Retinal pigment epithelial cell (primary cell): ENCODE measurements around the gene LRP3.
"Not testable (repeated sequence)": the region's sequence is repeated elsewhere in the genome, so short reads cannot be mapped to it uniquely, and the experiment has no call there.

ENCODE experiments used
- DNase-seq: peaks from one replicate; pipeline ENCODE4 v3.0.0-alpha.2; 2010; ENCODE audit warnings: low read depth
- H3K4me3 ChIP-seq: 2 replicates; pipeline ENCODE4 v1.5.1; 2011; ENCODE audit warnings: mild to moderate bottlenecking, low read length, control low read depth, moderate library complexity
- TF ChIP-seq, protein P1 (sequence below): conservative IDR thresholded peaks from 2 replicates; pipeline ENCODE4 v1.5.1; 2011; ENCODE audit warnings: low read depth, low read length, control low read depth, inconsistent platforms

LRP3 gene

DNA sequence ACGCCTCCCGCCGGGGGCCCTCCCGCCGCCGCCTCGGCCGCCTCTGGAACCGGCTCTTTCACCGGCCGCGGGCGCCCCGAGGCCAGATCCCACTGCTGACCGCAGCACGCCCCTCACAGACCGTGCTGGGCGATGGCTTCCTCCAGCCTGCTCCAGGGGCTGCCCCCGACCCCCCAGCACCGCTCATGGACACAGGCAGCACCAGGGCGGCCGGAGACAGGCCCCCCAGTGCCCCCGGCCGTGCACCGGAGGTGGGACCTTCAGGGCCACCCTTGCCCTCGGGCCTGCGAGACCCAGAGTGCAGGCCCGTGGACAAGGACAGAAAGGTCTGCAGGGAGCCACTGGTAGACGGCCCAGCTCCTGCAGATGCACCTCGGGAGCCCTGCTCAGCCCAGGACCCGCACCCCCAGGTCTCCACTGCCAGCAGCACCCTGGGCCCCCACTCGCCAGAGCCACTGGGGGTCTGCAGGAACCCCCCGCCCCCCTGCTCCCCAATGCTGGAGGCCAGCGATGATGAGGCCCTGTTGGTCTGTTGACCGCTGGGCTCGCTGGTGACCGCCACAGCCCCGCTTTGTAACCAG lies 13.0 kb downstream of the LRP3 start:
- DNase-seq, result no peak
- TF ChIP-seq, protein P1, sequence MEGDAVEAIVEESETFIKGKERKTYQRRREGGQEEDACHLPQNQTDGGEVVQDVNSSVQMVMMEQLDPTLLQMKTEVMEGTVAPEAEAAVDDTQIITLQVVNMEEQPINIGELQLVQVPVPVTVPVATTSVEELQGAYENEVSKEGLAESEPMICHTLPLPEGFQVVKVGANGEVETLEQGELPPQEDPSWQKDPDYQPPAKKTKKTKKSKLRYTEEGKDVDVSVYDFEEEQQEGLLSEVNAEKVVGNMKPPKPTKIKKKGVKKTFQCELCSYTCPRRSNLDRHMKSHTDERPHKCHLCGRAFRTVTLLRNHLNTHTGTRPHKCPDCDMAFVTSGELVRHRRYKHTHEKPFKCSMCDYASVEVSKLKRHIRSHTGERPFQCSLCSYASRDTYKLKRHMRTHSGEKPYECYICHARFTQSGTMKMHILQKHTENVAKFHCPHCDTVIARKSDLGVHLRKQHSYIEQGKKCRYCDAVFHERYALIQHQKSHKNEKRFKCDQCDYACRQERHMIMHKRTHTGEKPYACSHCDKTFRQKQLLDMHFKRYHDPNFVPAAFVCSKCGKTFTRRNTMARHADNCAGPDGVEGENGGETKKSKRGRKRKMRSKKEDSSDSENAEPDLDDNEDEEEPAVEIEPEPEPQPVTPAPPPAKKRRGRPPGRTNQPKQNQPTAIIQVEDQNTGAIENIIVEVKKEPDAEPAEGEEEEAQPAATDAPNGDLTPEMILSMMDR, result no peak
- no peak overlapping the region for H3K4me3 ChIP-seq

DNA sequence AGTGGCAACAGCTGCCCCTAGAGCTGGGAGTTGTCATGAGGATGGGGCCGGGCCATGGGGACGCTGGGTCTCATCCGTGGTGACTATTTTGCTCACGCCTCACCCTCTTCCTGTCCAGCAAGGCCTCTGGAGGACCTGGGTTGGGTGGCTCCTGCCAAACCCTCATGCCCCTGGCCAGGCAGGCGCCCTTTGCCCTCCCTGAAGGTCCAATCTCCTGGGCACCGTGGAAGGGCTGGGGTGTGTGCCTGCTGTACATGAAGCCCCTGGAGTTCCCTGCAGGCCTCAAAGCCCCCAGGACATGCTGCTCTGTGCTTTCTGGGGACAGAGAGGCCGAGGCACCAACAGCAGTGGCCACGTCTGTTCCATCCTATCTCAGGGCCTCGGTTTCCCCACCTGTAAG lies 13.8 kb downstream of the LRP3 start:
- no peak overlapping the region for H3K4me3 ChIP-seq
- no peak for DNase-seq
- TF ChIP-seq, protein P1, result no peak

DNA sequence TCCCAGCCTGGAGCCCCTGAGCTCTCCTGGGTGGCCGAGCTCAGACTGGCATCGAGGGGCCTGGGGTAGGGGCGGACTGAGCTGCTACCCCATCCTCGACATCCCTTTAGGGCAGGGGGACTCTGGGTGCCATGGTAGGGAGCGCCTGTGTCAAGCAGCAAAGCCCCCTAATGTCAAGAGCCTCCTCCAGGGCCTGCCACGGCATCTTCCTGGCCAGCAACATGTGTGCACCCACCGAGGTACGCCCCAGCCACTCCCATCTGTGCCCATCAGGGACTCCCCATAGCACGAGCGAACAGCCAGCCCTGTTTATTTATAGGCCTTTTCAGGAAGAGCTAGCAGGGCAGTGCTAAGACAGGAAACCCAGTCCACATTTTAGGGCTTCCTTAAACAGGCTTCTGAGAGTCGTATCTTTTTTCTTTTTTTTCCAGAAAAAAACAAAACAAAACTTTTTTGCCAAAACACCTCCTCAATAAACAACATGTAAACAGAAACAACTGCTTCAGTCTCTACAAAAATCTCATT lies 14.3 kb downstream of the LRP3 start:
- DNase-seq, result no peak
- TF ChIP-seq, protein P1, result no peak
- H3K4me3 ChIP-seq, result no peak overlapping the region

DNA sequence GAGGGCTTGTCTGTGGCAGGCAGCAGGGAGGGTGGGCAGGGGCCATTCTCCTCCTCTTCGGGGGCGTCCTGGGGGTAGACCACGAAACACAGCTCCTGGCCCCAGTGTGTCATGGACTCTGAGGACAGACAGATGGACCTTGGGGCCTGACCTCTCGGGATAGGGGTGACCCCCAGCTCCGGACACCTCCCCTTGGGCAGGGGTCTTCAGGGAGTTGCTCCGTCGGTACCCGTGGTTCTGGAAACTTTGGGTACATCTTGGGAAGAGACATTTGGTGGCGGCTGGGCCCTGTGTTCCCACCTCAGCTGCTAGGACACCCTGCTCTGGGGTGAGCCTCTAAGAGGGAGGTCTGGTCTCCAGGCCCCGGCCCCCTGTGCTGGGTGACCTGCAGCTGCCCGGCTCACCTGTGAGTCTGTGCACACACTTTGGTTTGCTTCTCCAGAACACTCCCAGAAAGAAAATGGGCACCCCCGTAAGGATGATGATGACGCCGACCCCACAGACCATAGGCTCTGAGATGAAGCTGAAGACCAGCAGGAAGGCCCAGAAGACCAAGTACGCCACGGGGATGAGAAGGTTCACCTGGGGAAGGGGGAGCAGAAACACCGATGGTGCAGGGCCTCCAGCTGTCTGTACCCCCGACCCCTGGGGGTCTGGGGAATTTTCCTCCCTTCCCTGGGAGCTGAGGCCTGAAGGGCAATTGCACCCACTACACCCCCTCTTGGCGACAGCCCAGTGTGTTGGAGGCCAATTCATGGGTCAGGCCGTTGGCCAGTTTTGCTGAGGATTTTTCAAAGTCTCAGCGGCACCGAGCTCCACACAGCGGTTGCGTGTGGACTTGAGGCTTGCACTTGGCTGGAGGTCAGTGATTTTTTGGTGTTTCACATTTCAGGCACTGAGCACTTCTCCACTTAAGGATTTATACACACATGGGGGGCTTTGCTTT lies 15.0 kb downstream of the LRP3 start:
- TF ChIP-seq, protein P1, result no peak
- DNase-seq, result no peak

DNA sequence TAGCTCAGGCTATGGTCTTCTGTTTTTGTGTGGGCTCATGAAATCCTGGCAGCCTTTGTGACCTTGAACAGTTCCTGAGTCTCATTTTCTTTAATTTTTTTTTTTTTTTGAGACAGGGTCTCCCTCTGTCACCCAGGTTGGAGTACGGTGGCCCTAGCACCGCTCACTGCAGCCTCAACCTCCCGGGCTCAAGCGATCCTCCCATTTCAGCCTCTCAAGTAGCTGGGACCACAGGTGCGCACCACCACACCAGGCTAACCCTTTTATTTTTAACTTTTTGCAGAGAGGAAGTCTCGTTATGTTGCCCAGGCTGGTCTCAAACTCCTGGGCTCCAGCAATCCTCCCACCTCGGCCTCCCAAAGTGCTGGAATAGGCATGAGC lies 15.7 kb downstream of the LRP3 start:
- not testable (repeated sequence) for DNase-seq, H3K4me3 ChIP-seq

More for the DNA sequence above, 15.0 kb downstream of the LRP3 start:
- no peak overlapping the region for H3K4me3 ChIP-seq

DNA sequence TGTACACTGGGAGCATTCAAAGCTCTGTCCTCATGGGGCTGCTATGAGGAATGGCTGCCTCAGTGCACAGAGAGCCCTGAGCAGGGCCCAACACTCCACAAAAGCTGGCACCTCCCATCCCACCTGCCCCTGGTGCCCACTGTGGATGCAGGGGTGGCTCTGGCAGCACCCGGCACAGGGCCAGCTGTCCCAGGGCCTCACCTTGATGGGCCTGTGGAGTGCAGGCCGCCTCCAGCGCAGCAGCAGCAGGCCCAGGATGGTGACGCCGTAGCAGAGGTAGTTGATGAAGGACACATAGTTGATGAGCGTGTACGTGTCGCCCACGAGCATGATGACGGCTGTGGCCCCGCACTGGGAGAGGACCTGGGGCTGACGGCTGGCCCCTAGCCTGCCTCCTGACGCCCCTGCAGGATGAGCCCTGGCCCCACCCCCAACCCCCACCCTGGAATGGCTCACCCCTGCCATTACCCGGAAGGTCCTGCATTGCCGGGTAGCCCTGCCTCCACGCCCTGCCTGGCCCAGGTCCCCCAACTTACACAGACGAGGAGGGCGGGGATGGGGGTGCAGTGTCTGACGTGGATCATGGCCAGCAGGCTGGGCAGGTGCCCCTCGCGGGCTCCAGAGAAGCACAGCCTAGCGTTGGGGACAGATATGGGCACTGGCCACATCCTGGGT lies 16.3 kb downstream of the LRP3 start:
- no peak overlapping the region for H3K4me3 ChIP-seq
- no peak for DNase-seq
- TF ChIP-seq, protein P1, result no peak

DNA sequence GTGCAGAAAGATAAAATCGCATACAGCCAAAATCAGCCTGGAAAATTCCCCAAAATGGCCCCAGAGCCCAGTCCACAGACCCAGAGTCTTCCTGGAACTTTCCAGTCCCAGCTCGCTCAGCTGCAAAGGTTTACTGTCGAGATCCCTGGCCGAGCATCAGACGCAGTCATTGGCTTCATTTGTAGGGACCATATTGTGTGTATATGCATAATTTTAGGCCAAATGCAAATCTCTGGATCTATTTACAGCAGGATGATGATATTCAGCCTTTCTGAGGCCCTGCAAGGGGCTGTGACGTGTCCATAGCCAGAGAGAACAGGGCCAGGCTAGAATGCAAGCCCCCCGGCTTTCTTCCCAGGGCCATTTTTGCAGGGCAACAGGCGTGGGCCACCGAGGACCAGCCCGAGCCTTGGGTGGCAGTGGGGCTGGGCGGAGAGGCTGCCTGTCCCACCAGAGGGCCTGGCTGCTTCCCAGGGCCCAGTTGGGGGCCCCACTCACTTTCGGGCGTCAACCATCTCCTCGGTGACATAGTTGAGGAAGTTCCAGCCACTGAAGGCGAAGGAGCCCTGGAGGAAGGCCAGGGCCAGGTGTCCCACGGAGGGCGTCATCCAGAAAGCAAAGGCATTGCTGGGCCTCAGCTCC lies 17.8 kb downstream of the LRP3 start:
- no peak overlapping the region for H3K4me3 ChIP-seq
- TF ChIP-seq, protein P1, result no peak
- no peak for DNase-seq
